ENCODE measurements around the gene HSD17B4.

GRCh38 chr5:119404033-119404432, 48.3 kb upstream of the HSD17B4 start:
- TF ChIP-seq, protein P1, sequence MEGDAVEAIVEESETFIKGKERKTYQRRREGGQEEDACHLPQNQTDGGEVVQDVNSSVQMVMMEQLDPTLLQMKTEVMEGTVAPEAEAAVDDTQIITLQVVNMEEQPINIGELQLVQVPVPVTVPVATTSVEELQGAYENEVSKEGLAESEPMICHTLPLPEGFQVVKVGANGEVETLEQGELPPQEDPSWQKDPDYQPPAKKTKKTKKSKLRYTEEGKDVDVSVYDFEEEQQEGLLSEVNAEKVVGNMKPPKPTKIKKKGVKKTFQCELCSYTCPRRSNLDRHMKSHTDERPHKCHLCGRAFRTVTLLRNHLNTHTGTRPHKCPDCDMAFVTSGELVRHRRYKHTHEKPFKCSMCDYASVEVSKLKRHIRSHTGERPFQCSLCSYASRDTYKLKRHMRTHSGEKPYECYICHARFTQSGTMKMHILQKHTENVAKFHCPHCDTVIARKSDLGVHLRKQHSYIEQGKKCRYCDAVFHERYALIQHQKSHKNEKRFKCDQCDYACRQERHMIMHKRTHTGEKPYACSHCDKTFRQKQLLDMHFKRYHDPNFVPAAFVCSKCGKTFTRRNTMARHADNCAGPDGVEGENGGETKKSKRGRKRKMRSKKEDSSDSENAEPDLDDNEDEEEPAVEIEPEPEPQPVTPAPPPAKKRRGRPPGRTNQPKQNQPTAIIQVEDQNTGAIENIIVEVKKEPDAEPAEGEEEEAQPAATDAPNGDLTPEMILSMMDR (conservative IDR thresholded peaks at IDR 0.05; ENCODE audit: low read depth in 2 of 2), result no peak
- no peak for TF ChIP-seq POLR2AphosphoS5 (IDR thresholded peaks at IDR 0.05; ENCODE audit: low read depth)
- TF ChIP-seq REST (IDR thresholded peaks at IDR 0.05; ENCODE audit: unreplicated experiment), result no peak
- no peak for TF ChIP-seq EZH2 (IDR thresholded peaks at IDR 0.05; ENCODE audit: low read depth, unreplicated experiment)
